A673 (cell line): ENCODE measurements around the gene CDK19. TPM values are rescaled to one million over a fixed set of nuclear protein-coding genes. Genes with fewer than 3 reads are reported as not detected.
A peak's percentile ranks its signal among the peaks of the same experiment; 100 is the strongest.

ENCODE experiments used
- BruUV-seq: library from RNA; stranded (reverse); fragments of 400-500 nt; replicated peaks from 2 replicates; lab custom pipeline; 2021; lab: Mats Ljungman, UMichigan
- CTCF ChIA-PET: fragments of 300-600 bp; sonication (Branson Sonifier 250); formaldehyde crosslinking; loops from one replicate; lab custom pipeline; 2022; ENCODE audit warnings: antibody characterized with exemption; lab: Charles Lee
- POLR2A ChIA-PET: fragments of 300-600 bp; sonication (Branson Sonifier 250); formaldehyde crosslinking; loops from one replicate; lab custom pipeline; 2022; ENCODE audit warnings: antibody characterized with exemption; ENCODE audit not compliant: low non-redundant PET; lab: Charles Lee
- DNase-seq: peaks from one replicate; pipeline ENCODE4 v3.0.0-alpha.2; 2015; ENCODE audit warnings: low spot score
- H3K27ac ChIP-seq: fragments of 200-600 bp; sonication (generic); 2 replicates; pipeline ENCODE4 v1.5.1; 2016; ENCODE audit warnings: mixed run types, low read depth, mild to moderate bottlenecking, mixed read lengths, antibody characterized with exemption, low read length; ENCODE audit not compliant: poor library complexity, severe bottlenecking
- H3K27me3 ChIP-seq: fragments of 200-600 bp; sonication (generic); replicated peaks from 2 replicates; pipeline ENCODE4 v1.6.1; 2017; ENCODE audit warnings: mixed run types, low read depth, mild to moderate bottlenecking, mixed read lengths, antibody characterized with exemption, low read length; ENCODE audit not compliant: insufficient read depth, poor library complexity
- H3K36me3 ChIP-seq: fragments of 200-600 bp; sonication (generic); 2 replicates; pipeline ENCODE4 v1.6.1; 2016; ENCODE audit warnings: mixed run types, mild to moderate bottlenecking, mixed read lengths, antibody characterized with exemption, low read length; ENCODE audit not compliant: insufficient read depth, poor library complexity, severe bottlenecking
- H3K4me1 ChIP-seq: fragments of 200-600 bp; sonication (generic); 2 replicates; pipeline ENCODE4 v1.6.1; 2017; ENCODE audit warnings: mixed run types, mild to moderate bottlenecking, mixed read lengths, antibody characterized with exemption, low read length; ENCODE audit not compliant: insufficient read depth, poor library complexity, severe bottlenecking
- H3K4me3 ChIP-seq: fragments of 200-600 bp; sonication (generic); 2 replicates; pipeline ENCODE4 v1.5.1; 2016; ENCODE audit warnings: low read depth, mixed run types, mild to moderate bottlenecking, mixed read lengths, low read length; ENCODE audit not compliant: poor library complexity, severe bottlenecking
- H3K9me3 ChIP-seq: fragments of 200-600 bp; sonication (generic); 2 replicates; pipeline ENCODE4 v1.6.1; 2016; ENCODE audit warnings: mixed run types, low read depth, mild to moderate bottlenecking, mixed read lengths, antibody characterized with exemption, low read length; ENCODE audit not compliant: poor library complexity, severe bottlenecking
- EZH2 ChIP-seq: fragments of 200-600 bp; sonication (generic); IDR thresholded peaks from 2 replicates; pipeline ENCODE4 v1.6.1; 2017; ENCODE audit warnings: borderline replicate concordance, low read depth, mild to moderate bottlenecking, mixed read lengths, antibody characterized with exemption, low read length; ENCODE audit not compliant: poor library complexity, severe bottlenecking
- intact Hi-C: fragments of 100-400 bp; cut with micrococcal nuclease; formaldehyde crosslinking; loops from one replicate; pipeline ENCODE4 v1.10.0; 2022; ENCODE audit not compliant: unreplicated experiment
- total RNA-seq: library from RNA; stranded (reverse); gene quantifications from 2 replicates; pipeline ENCODE4 v1.2.3, GENCODE V29; 2021
- TF ChIP-seq, protein P1 (sequence below): fragments of 300-800, 200-600 bp; sonication (generic); conservative IDR thresholded peaks from 2 replicates; pipeline ENCODE4 v1.5.1; 2017; ENCODE audit warnings: low read depth, mild to moderate bottlenecking, antibody characterized with exemption, low read length, moderate library complexity, mixed read lengths

CDK19 gene
- total RNA-seq, 1 experiment from 2014 or later, result 23.7 TPM

DNA sequence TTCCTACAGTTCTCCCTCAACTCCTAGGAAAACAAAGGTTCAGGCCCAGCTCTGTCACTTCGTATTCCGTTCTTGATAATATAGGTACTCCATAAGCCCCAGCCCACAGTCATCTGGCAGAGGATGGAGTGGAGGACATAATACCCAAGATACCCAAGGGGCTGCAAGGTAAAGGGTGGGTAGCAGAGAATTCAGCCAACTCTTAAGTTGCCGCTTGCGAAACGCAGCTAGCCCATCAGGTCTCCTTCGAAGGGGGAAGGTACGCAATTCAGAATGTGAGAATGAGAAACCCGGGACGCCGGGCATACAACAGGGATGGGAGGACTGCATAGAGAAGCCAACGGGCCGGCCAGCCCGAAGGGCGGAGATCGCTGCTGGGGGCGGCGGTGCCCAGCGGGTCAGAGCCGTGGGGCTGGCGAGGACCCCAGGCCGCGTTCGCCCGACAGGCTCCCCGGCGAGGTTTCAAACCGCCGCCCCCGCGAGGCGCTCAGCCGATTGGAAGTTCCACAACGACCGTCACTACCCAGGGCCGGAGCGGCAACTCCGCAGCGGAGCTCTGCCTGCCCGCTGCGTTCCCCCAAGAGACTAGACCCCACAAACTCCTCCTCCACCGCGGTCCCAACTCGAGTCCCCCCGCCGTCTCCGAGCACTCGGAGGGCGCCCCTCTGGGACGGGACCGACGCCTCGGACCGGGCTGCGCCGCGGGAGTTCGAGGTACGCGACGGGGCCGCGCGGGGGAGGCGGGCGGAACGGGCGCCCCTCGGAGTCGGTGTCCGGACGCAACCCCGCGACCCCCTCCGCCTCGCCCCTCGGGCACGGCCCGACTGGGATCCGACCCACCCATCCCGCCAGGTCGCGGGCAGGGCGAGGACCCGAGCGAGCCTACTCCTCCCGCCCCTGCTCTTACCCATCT, 911 bp downstream of the CDK19 start:
- Histone ChIP-seq H3K9me3 (no peaks in the 10 kb centered on the region), H3K27me3 (no peaks in the 10 kb centered on the region), H3K27ac (peak overlapping the region; percentile 97), H3K4me3 (peak overlapping the region; percentile 74), H3K36me3 (no peaks in the 10 kb centered on the region), H3K4me1 (peaks cover 10% of the 10 kb centered on the region)
- intact Hi-C loops, result loop anchor here (1.0 to 2.0 kb wide), 2 partner anchors 62 to 286 kb away; no protein-coding TSS in a partner anchor
- no TSS peak for BruUV-seq
- TF ChIP-seq, protein P1, sequence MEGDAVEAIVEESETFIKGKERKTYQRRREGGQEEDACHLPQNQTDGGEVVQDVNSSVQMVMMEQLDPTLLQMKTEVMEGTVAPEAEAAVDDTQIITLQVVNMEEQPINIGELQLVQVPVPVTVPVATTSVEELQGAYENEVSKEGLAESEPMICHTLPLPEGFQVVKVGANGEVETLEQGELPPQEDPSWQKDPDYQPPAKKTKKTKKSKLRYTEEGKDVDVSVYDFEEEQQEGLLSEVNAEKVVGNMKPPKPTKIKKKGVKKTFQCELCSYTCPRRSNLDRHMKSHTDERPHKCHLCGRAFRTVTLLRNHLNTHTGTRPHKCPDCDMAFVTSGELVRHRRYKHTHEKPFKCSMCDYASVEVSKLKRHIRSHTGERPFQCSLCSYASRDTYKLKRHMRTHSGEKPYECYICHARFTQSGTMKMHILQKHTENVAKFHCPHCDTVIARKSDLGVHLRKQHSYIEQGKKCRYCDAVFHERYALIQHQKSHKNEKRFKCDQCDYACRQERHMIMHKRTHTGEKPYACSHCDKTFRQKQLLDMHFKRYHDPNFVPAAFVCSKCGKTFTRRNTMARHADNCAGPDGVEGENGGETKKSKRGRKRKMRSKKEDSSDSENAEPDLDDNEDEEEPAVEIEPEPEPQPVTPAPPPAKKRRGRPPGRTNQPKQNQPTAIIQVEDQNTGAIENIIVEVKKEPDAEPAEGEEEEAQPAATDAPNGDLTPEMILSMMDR, result no peak
- no peak for TF ChIP-seq EZH2
- peak; percentile 62 for DNase-seq
- CTCF ChIA-PET, result interaction anchor here (0.7 to 1.3 kb wide), 3 partner anchors 132 to 1111 kb away, joined by 3 to 20 read pairs (median 3); no protein-coding TSS in a partner anchor
- POLR2A ChIA-PET, result interaction anchor here (0.7 to 2.0 kb wide), 3 partner anchors 14 to 226 kb away, joined by 6 to 32 read pairs (median 23); partner anchors contain the start of gene AMD1

DNA sequence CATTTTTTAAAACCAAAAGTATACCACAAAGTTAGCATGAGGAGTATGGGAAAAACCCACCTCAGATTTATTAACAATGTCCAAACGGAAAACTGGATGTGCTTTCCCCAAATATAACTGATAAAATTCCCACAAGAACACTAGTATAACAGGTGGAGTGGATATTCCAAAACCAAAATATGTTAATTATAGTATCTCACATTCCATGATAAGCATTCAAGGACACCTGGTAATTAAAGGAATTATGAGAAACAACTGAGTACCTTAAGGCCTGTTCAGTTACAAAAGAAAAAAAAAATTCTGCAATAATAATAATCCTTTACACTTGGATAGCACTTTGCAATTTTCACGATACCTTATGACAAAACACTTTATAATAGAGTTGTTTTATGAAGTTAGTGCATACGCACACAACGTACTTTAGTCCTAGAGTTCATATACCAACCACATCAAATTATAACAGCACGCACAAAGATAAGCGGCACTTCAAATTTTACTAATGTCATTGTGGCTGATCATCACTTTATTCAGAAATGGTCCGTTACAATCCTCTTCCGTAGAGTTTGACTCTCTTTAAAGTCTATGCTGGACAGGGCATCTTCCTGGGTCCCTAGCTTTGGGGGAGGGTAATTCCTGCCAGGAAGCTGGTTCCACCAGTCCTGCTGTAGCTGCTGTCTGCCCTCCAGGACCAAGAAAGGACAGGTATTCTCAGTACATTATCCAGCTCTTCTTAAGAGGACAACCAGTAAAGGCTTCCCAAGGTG, 1.7 kb downstream of the CDK19 start:
- BruUV-seq, result TSS peak; percentile 36
- no peak for DNase-seq
- intact Hi-C loops, result loop anchor here (2.0 kb wide), 1 partner anchor 63 kb away; no protein-coding TSS in a partner anchor
- peak overlapping the region; percentile 97 for H3K27ac ChIP-seq
- ChIA-PET CTCF (interaction anchor here (0.9 kb wide), 1 partner anchor 131 kb away, joined by 3 read pairs; no protein-coding TSS in a partner anchor), POLR2A (no interaction called here)
- no peak for TF ChIP-seq EZH2
- TF ChIP-seq, protein P1, result no peak
- peaks cover 10% of the 10 kb centered on the region for H3K4me1 ChIP-seq
- no peaks in the 10 kb centered on the region for H3K36me3 ChIP-seq
- H3K9me3 ChIP-seq, result no peaks in the 10 kb centered on the region
- no peaks in the 10 kb centered on the region for H3K27me3 ChIP-seq
- peak overlapping the region; percentile 74 for H3K4me3 ChIP-seq

DNA sequence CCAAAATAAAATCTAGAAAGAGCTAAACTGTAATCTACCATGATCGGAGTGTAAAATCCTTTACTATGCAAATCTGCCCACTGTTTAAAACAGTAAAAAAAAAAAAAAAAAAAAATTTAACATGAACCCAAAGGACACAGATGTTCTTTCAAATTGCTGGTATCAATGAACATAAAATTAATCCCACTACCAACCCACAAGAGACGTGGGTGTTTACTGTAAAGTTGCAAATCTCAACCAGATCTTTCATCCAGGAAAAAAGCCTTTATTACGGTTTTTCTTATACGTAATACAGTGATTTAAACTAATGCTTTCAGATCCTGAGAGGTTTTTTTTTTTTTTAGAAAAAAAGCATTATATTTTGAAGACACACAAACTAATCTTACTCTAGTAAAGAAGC, 2.5 kb downstream of the CDK19 start:
- BruUV-seq, result no TSS peak
- Histone ChIP-seq H3K36me3 (no peaks in the 10 kb centered on the region), H3K4me1 (peaks cover 10% of the 10 kb centered on the region), H3K27ac (no peak overlapping the region), H3K9me3 (no peaks in the 10 kb centered on the region), H3K27me3 (no peaks in the 10 kb centered on the region), H3K4me3 (no peak overlapping the region)
- POLR2A ChIA-PET, result no interaction called here
- intact Hi-C loops, result no loop called here
- no peak for DNase-seq
- CTCF ChIA-PET, result no interaction called here
- no peak for TF ChIP-seq EZH2
- TF ChIP-seq, protein P1, result no peak
